Stomach (tissue), 9 donors: ENCODE data around the gene CDCA7. TPM values are rescaled to one million over a fixed set of nuclear protein-coding genes. Genes with fewer than 3 reads are reported as not detected.

ENCODE experiments used
- DNase-seq, 2 donors: peaks; one replicate each; pipeline versions ENCODE4 v3.0.0 to v3.0.0-alpha.2; 2013 to 2019
- H3K27ac ChIP-seq, 5 donors: fragments of 200-600 bp in 4 of 5; sonication (generic) in 4 of 5; one replicate each; pipeline ENCODE4 v1.5.1; 2013 to 2019; ENCODE audit warnings: mild to moderate bottlenecking in 1 of 5, moderate library complexity in 1 of 5
- H3K27me3 ChIP-seq, 3 donors: fragments of 200-600 bp; sonication (generic); one replicate each; pipeline ENCODE4 v1.5.1; 2017 to 2019; ENCODE audit warnings: mixed run types in 1 of 3
- H3K36me3 ChIP-seq, 4 donors: fragments of 200-600 bp; sonication (generic); 1 replicate in 3 of 4; 2 replicates in 1 of 4; pipeline ENCODE4 v1.5.1; 2016 to 2019
- H3K4me1 ChIP-seq, 4 donors: fragments of 200-600 bp; sonication (generic); one replicate each; pipeline ENCODE4 v1.5.1; 2016 to 2019
- H3K4me3 ChIP-seq, 4 donors: fragments of 200-600 bp; sonication (generic) in 3 of 4; one replicate each; pipeline ENCODE4 v1.5.1; 2016 to 2019; ENCODE audit warnings: mild to moderate bottlenecking in 1 of 4
- H3K9me3 ChIP-seq, 4 donors: fragments of 200-600 bp; sonication (generic); one replicate each; pipeline ENCODE4 v1.5.1; 2016 to 2019
- EP300 ChIP-seq: sonication (generic); formaldehyde crosslinking; IDR thresholded peaks from one replicate; pipeline ENCODE4 v1.6.1; 2017; ENCODE audit warnings: antibody characterized with exemption
- POLR2A ChIP-seq, 4 donors: fragments of 450-650 bp; IDR thresholded peaks; one replicate each; pipeline ENCODE4 v1.6.1; 2016; ENCODE audit warnings: antibody characterized with exemption in 4 of 4, control low read depth in 2 of 4, mild to moderate bottlenecking in 1 of 4, moderate library complexity in 1 of 4
- POLR2AphosphoS5 ChIP-seq, 3 donors: sonication (generic); formaldehyde crosslinking; IDR thresholded peaks; one replicate each; pipeline ENCODE4 v1.6.1; 2016; ENCODE audit warnings: antibody characterized with exemption in 3 of 3
- WGBS, 5 donors: extraction: QIAGEN DNeasy Blood & Tissue Kit in 3 of 5; methylation state at CpG; one replicate each; pipeline versions ENCODE4 v1.1.5 to v1.1.7; 2013 to 2018; 5-methylcytosine and 5-hydroxymethylcytosine counted together
- intact Hi-C: fragments of 100-400 bp; cut with DNase I; formaldehyde crosslinking; loops from one replicate; pipeline ENCODE4 v1.15.1; 2023; ENCODE audit warnings: low total_unique reads
- polyA plus RNA-seq, 3 donors: library from polyadenylated mRNA; stranded (reverse); fragments of 200-250 nt; gene quantifications; one replicate each; pipeline ENCODE4 v1.2.3, GENCODE V29; 2013
- total RNA-seq, 5 donors: library from RNA; depleted of rRNA; stranded (reverse); fragments of >200 nt; gene quantifications; one replicate each; pipeline versions ENCODE4 v1.1.0 to v1.2.3, GENCODE V29; 2014 to 2016
- TF ChIP-seq, protein P1 (sequence below), 7 experiments: fragments of 450-650 bp in 4 of 7; fragments of 200-600 bp in 3 of 7; sonication (generic) in 3 of 7; IDR thresholded peaks; one replicate each; pipeline ENCODE4 v1.5.1; 2016 to 2019; ENCODE audit warnings: antibody characterized with exemption in 7 of 7, control low read depth in 2 of 7, mild to moderate bottlenecking in 1 of 7
- donor health status: healthy with polysubstance abuse.
- donor health status: Bipolar disorder and iron deficiency.
- donor health status: healthy.

CDCA7 gene
- total and polyA plus RNA-seq, 8 donors = 0.61 to 41.1 (median 8.1) TPM

DNA sequence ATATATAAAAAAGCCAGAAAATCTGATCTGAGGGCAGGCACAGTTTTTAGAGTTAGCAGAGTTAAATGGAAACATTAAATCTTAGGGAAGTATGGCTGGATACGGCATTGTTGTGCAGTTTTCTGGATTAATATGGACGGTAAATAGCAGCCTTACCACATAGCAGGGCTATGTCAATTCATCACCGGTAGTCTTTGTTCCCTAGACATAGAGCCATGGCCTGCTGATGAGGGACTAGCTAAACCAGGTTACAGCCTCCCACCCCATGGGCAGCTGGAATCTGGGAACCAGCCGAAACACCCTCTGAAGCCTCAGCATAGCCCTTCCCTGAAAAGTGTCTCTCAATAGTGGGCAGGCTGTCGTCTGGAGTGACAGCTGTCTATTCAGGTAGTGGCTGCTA is 32.4 kb downstream of the CDCA7 start:
- intact Hi-C loops = no loop called here
- TF ChIP-seq POLR2A (IDR thresholded peaks at IDR 0.05) (no peak), EP300 (no peak), POLR2AphosphoS5 (IDR thresholded peaks at IDR 0.05) (no peak)
- TF ChIP-seq, protein P1, sequence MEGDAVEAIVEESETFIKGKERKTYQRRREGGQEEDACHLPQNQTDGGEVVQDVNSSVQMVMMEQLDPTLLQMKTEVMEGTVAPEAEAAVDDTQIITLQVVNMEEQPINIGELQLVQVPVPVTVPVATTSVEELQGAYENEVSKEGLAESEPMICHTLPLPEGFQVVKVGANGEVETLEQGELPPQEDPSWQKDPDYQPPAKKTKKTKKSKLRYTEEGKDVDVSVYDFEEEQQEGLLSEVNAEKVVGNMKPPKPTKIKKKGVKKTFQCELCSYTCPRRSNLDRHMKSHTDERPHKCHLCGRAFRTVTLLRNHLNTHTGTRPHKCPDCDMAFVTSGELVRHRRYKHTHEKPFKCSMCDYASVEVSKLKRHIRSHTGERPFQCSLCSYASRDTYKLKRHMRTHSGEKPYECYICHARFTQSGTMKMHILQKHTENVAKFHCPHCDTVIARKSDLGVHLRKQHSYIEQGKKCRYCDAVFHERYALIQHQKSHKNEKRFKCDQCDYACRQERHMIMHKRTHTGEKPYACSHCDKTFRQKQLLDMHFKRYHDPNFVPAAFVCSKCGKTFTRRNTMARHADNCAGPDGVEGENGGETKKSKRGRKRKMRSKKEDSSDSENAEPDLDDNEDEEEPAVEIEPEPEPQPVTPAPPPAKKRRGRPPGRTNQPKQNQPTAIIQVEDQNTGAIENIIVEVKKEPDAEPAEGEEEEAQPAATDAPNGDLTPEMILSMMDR (IDR thresholded peaks at IDR 0.05) = no peak
- Histone ChIP-seq H3K4me1 (no peaks in the 10 kb centered on the region), H3K27ac (no peak overlapping the region), H3K36me3 (no peaks in the 10 kb centered on the region), H3K9me3 (peaks cover 0 to 8% (median 0%) of the 10 kb centered on the region in 4 donors), H3K27me3 (peaks cover 0 to 3% (median 0%) of the 10 kb centered on the region in 3 donors), H3K4me3 (no peak overlapping the region)
- 78 to 96% (median 87%) methylated on average over 5 of the region's 5 CpGs for WGBS, 5 donors
- no peak for DNase-seq

DNA sequence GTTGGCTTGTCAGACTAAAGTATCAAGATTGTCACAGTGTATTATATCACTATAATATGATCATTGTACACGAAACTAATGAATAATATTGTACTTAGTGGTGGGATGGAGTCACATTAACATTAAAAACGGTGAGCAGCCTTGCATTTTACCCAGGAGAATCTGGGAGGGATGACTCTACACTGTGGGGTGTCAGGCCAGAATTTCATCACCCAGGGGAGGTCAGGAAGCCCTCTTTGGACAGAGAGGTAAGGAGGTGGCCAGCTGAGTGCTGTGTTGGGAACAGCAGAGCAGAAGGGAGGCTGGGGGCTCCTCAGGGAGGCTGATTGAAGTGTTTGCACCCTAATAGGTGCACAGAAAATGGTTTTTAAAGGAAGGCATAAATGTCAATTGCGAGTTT is 33.0 kb downstream of the CDCA7 start:
- no peak for DNase-seq
- Histone ChIP-seq H3K36me3 (no peaks in the 10 kb centered on the region), H3K4me3 (no peak overlapping the region), H3K27ac (no peak overlapping the region), H3K9me3 (peaks cover 0 to 8% (median 0%) of the 10 kb centered on the region in 4 donors), H3K4me1 (no peaks in the 10 kb centered on the region), H3K27me3 (peaks cover 0 to 3% (median 0%) of the 10 kb centered on the region in 3 donors)
- TF ChIP-seq, protein P1 (IDR thresholded peaks at IDR 0.05) = no peak
- TF ChIP-seq POLR2AphosphoS5 (IDR thresholded peaks at IDR 0.05) (no peak), POLR2A (IDR thresholded peaks at IDR 0.05) (no peak), EP300 (no peak)
- intact Hi-C loops = no loop called here
- 75 to 84% (median 77%) methylated on average over 3 of the region's 3 CpGs for WGBS, 5 donors

DNA sequence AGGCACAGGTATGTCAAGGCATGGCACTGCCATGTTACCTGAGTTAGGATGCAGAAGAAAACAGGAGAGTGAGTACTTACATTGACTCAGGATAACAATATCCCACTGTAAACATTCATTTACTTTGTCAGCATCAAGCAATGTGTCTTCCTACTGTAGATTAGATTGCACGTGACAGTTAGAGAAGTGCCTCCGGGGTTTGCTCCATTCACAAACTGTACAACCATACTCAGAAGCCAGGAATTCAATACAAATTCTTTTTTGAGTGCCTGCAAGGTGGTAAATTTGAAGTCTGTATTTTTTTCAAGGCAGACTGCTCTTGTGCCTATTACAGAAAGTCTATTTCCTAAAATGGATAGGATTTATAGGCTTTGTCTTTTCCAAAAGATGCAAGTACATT is 34.1 kb downstream of the CDCA7 start:
- Histone ChIP-seq H3K27me3 (peaks cover 0 to 3% (median 0%) of the 10 kb centered on the region in 3 donors), H3K36me3 (no peaks in the 10 kb centered on the region), H3K9me3 (peaks cover 0 to 8% (median 0%) of the 10 kb centered on the region in 4 donors), H3K27ac (no peak overlapping the region), H3K4me1 (no peaks in the 10 kb centered on the region), H3K4me3 (no peak overlapping the region)
- TF ChIP-seq POLR2AphosphoS5 (IDR thresholded peaks at IDR 0.05) = no peak
- DNase-seq = no peak
- WGBS, 5 donors = 81 to 95% (median 94%) methylated on average over 2 of the region's 2 CpGs
- intact Hi-C loops = no loop called here

DNA sequence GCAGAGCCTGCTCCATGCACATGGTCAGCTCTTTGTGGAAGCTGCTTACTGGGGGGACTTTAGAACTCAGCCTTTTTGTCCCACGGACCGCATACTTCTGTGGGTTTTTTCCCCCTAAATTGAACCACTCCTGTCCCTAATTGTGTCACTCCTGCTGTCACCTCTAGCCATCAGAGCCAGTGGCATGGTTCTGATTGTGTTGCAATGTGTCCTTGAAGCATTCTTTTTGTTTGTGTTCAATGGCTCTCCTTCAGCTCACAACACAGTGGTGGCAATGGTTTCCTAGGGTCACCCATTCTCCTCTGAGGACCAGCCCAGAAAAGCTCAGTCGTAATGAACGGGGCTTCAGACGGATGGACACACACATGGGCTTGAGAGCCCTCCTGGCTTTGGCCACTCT is 35.4 kb downstream of the CDCA7 start:
- no peaks in the 10 kb centered on the region for H3K4me1 ChIP-seq
- H3K4me3 ChIP-seq = no peak overlapping the region
- 91 to 97% (median 95%) methylated on average over 5 of the region's 5 CpGs for WGBS, 5 donors
- DNase-seq = no peak
- no peaks in the 10 kb centered on the region for H3K9me3 ChIP-seq
- no peak overlapping the region for H3K27ac ChIP-seq
- peaks cover 0 to 12% (median 0%) of the 10 kb centered on the region in 3 donors for H3K27me3 ChIP-seq
- no peaks in the 10 kb centered on the region for H3K36me3 ChIP-seq
- intact Hi-C loops = no loop called here
- no peak for TF ChIP-seq POLR2A (IDR thresholded peaks at IDR 0.05)
- no peak for TF ChIP-seq POLR2AphosphoS5 (IDR thresholded peaks at IDR 0.05)
- TF ChIP-seq EP300 = no peak
- TF ChIP-seq, protein P1 (IDR thresholded peaks at IDR 0.05) = no peak

DNA sequence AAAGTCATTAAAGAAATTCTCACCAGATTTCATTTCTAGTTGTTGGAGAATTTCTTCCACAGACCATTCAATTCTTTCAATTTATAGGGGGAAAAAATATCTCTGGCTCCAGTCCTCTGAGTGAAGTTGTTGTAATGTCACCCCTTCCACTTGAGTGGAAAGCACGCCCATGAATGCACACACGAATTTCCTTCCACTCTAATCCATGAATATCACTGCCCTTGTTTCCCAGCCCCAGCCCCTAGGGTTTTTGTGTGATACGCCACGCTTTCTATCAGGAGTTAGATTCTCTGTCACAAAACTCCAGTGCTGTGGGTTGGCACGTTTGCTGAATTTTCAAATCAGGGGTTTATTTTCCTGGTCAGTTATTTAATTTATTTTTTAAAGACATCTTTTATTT is 38.1 kb downstream of the CDCA7 start:
- TF ChIP-seq, protein P1 (IDR thresholded peaks at IDR 0.05) = no peak
- TF ChIP-seq POLR2AphosphoS5 (IDR thresholded peaks at IDR 0.05) (no peak), EP300 (no peak), POLR2A (IDR thresholded peaks at IDR 0.05) (no peak)
- intact Hi-C loops = no loop called here
- 76 to 92% (median 79%) methylated on average over 5 of the region's 5 CpGs for WGBS, 5 donors

More for the DNA sequence above, 38.1 kb downstream of the CDCA7 start:
- H3K36me3 ChIP-seq = no peaks in the 10 kb centered on the region
- no peak overlapping the region for H3K4me3 ChIP-seq
- no peak for DNase-seq
- H3K4me1 ChIP-seq = no peaks in the 10 kb centered on the region
- H3K27ac ChIP-seq = no peak overlapping the region
- no peaks in the 10 kb centered on the region for H3K9me3 ChIP-seq
- peaks cover 0 to 37% (median 0%) of the 10 kb centered on the region in 3 donors for H3K27me3 ChIP-seq
